Measurements from ENCODE around the gene ACTL7A. TPM values are rescaled to one million over a fixed set of nuclear protein-coding genes. Genes with fewer than 3 reads are reported as not detected.
A peak's percentile ranks its signal among the peaks of the same experiment; 100 is the strongest.
"Not testable (repeated sequence)": the region's sequence is repeated elsewhere in the genome, so short reads cannot be mapped to it uniquely, and the experiment has no call there.

Gene ACTL7A
- total RNA-seq, 2 experiments from 2014 or later = not detected

GRCh38 chr9:108894225-108894997 lies 32.3 kb downstream of the ACTL7A start:
- no peak for DNase-seq

GRCh38 chr9:108897324-108898096 lies 35.4 kb downstream of the ACTL7A start:
- Mint-ChIP-seq H3K4me1 (no peaks in the 10 kb centered on the region), H3K36me3 (ENCODE audit: low read depth) (peaks cover 34% of the 10 kb centered on the region), H3K27ac (no peak overlapping the region), H3K4me3 (no peak overlapping the region), H3K9me3 (no peaks in the 10 kb centered on the region), H3K27me3 (no peaks in the 10 kb centered on the region)
- ChIA-PET CTCF (no interaction called here), POLR2A (no interaction called here)
- DNase-seq = no peak

More at GRCh38 chr9:108894225-108894997, 32.3 kb downstream of the ACTL7A start:
- Mint-ChIP-seq H3K4me3 (no peak overlapping the region), H3K27me3 (no peaks in the 10 kb centered on the region), H3K36me3 (ENCODE audit: low read depth) (peaks cover 33% of the 10 kb centered on the region), H3K4me1 (no peaks in the 10 kb centered on the region), H3K27ac (no peak overlapping the region), H3K9me3 (no peaks in the 10 kb centered on the region)
- CTCF ChIA-PET = no interaction called here
- POLR2A ChIA-PET = no interaction called here

GRCh38 chr9:108899023-108899695 lies 37.1 kb downstream of the ACTL7A start:
- POLR2A ChIA-PET, DNase-seq: not testable (repeated sequence)

GRCh38 chr9:108900176-108900575 lies 38.1 kb downstream of the ACTL7A start:
- DNase-seq = no peak
- ChIA-PET CTCF (interaction anchor here (0.6 to 1.0 kb wide), 7 partner anchors 11 to 510 kb away, joined by 3 to 5 read pairs (median 4); no protein-coding TSS in a partner anchor), POLR2A (no interaction called here)
- no peaks in the 10 kb centered on the region for H3K4me1 Mint-ChIP-seq
- no peak overlapping the region for H3K27ac Mint-ChIP-seq
- peaks cover 47% of the 10 kb centered on the region for H3K36me3 Mint-ChIP-seq (ENCODE audit: low read depth)
- H3K4me3 Mint-ChIP-seq = no peak overlapping the region
- no peaks in the 10 kb centered on the region for H3K9me3 Mint-ChIP-seq
- no peaks in the 10 kb centered on the region for H3K27me3 Mint-ChIP-seq

More at GRCh38 chr9:108899023-108899695, 37.1 kb downstream of the ACTL7A start:
- H3K4me3 Mint-ChIP-seq, H3K4me1 Mint-ChIP-seq, H3K27ac Mint-ChIP-seq, H3K9me3 Mint-ChIP-seq, H3K27me3 Mint-ChIP-seq: not testable (repeated sequence)
- peaks cover 47% of the 10 kb centered on the region for H3K36me3 Mint-ChIP-seq (ENCODE audit: low read depth)
- CTCF ChIA-PET = interaction anchor here (0.6 to 1.0 kb wide), 9 partner anchors 10 to 511 kb away, joined by 3 to 5 read pairs (median 4); no protein-coding TSS in a partner anchor

GRCh38 chr9:108903420-108904103 lies 41.5 kb downstream of the ACTL7A start:
- ChIA-PET CTCF (interaction anchor here (1.0 kb wide), 1 partner anchor 13 kb away, joined by 6 read pairs; no protein-coding TSS in a partner anchor), POLR2A (no interaction called here)
- H3K4me1 Mint-ChIP-seq = no peaks in the 10 kb centered on the region
- no peak overlapping the region for H3K27ac Mint-ChIP-seq
- H3K36me3 Mint-ChIP-seq (ENCODE audit: low read depth) = peaks cover 45% of the 10 kb centered on the region
- no peak for DNase-seq
- no peak overlapping the region for H3K4me3 Mint-ChIP-seq
- H3K27me3 Mint-ChIP-seq = no peaks in the 10 kb centered on the region
- H3K9me3 Mint-ChIP-seq = no peaks in the 10 kb centered on the region

GRCh38 chr9:108904161-108904560 lies 42.1 kb downstream of the ACTL7A start:
- no peak for DNase-seq
- ChIA-PET POLR2A (no interaction called here), CTCF (interaction anchor here (0.7 to 1.0 kb wide), 2 partner anchors 12 to 129 kb away, joined by 3 to 6 read pairs; no protein-coding TSS in a partner anchor)
- Mint-ChIP-seq H3K9me3 (no peaks in the 10 kb centered on the region), H3K27ac (no peak overlapping the region), H3K4me1 (no peaks in the 10 kb centered on the region), H3K27me3 (no peaks in the 10 kb centered on the region), H3K36me3 (ENCODE audit: low read depth) (peaks cover 43% of the 10 kb centered on the region), H3K4me3 (no peak overlapping the region)

GRCh38 chr9:108905494-108905893 lies 43.4 kb downstream of the ACTL7A start:
- Mint-ChIP-seq H3K27me3 (no peaks in the 10 kb centered on the region), H3K9me3 (no peaks in the 10 kb centered on the region), H3K4me1 (no peaks in the 10 kb centered on the region), H3K27ac (no peak overlapping the region), H3K36me3 (ENCODE audit: low read depth) (peaks cover 40% of the 10 kb centered on the region), H3K4me3 (no peak overlapping the region)
- DNase-seq = no peak
- ChIA-PET POLR2A (no interaction called here), CTCF (no interaction called here)

- no peak overlapping the region for H3K27ac Mint-ChIP-seq
- CTCF ChIA-PET = interaction anchor here (2.2 kb wide), 1 partner anchor 11 kb away, joined by 4 read pairs; no protein-coding TSS in a partner anchor
These were observed 48.3 kb downstream of the ACTL7A start for GRCh38 chr9:108910402-108910801.

GRCh38 chr9:108910914-108911313 lies 48.8 kb downstream of the ACTL7A start:
- POLR2A ChIA-PET = no interaction called here
- H3K4me1 Mint-ChIP-seq = peaks cover 21% of the 10 kb centered on the region
- H3K27me3 Mint-ChIP-seq = no peaks in the 10 kb centered on the region
- CTCF ChIA-PET = interaction anchor here (2.2 kb wide), 1 partner anchor 12 kb away, joined by 4 read pairs; no protein-coding TSS in a partner anchor
- H3K9me3 Mint-ChIP-seq = no peaks in the 10 kb centered on the region
- peaks cover 36% of the 10 kb centered on the region for H3K36me3 Mint-ChIP-seq (ENCODE audit: low read depth)
- H3K4me3 Mint-ChIP-seq = no peak overlapping the region
- H3K27ac Mint-ChIP-seq = peak overlapping the region; percentile 10
- DNase-seq = no peak

More at GRCh38 chr9:108910402-108910801, 48.3 kb downstream of the ACTL7A start:
- DNase-seq = no peak
- Mint-ChIP-seq H3K36me3 (ENCODE audit: low read depth) (peaks cover 35% of the 10 kb centered on the region), H3K9me3 (no peaks in the 10 kb centered on the region), H3K27me3 (no peaks in the 10 kb centered on the region), H3K4me3 (no peak overlapping the region), H3K4me1 (peaks cover 21% of the 10 kb centered on the region)
- POLR2A ChIA-PET = no interaction called here

- Mint-ChIP-seq H3K27ac (peak overlapping the region; percentile 74), H3K4me3 (no peak overlapping the region), H3K36me3 (ENCODE audit: low read depth) (peaks cover 39% of the 10 kb centered on the region), H3K27me3 (no peaks in the 10 kb centered on the region), H3K4me1 (peaks cover 21% of the 10 kb centered on the region), H3K9me3 (no peaks in the 10 kb centered on the region)
- ChIA-PET POLR2A (no interaction called here), CTCF (no interaction called here)
- peak; percentile 53 for DNase-seq
These were observed 49.8 kb downstream of the ACTL7A start for GRCh38 chr9:108911820-108912219.
